Stimulated activated CD4-positive, alpha-beta T cell treated with anti-CD3 and anti-CD28 coated beads, Interleukin-15, amount 100 ng/mL, for 24 hours (primary cell): Measurements from ENCODE around the gene CMPK2.
A peak's percentile ranks its signal among the peaks of the same experiment; 100 is the strongest.

Source experiments
- DNase-seq: peaks from one replicate; pipeline ENCODE4 v3.0.0-alpha.2; 2020

The CMPK2 gene

GRCh38 chr2:6838673-6839319, 26.9 kb downstream of the CMPK2 start:
- DNase-seq: no peak

- no peak for DNase-seq
Measured at GRCh38 chr2:6835467-6835866, 30.2 kb downstream of the CMPK2 start.

- no peak for DNase-seq
Measured at GRCh38 chr2:6834163-6834562, 31.5 kb downstream of the CMPK2 start.

- DNase-seq: no peak
Measured at GRCh38 chr2:6833300-6833604, 32.5 kb downstream of the CMPK2 start.

GRCh38 chr2:6832596-6833299, 33.0 kb downstream of the CMPK2 start:
- DNase-seq: no peak

- DNase-seq: no peak
Measured at GRCh38 chr2:6831229-6831628, 34.5 kb downstream of the CMPK2 start.

GRCh38 chr2:6828299-6828584, 37.5 kb downstream of the CMPK2 start:
- DNase-seq: no peak

GRCh38 chr2:6827566-6828298, 38.0 kb downstream of the CMPK2 start:
- no peak for DNase-seq

- peak; percentile 71 for DNase-seq
Measured at GRCh38 chr2:6826081-6826913, 39.4 kb downstream of the CMPK2 start.

- DNase-seq: no peak
Measured at GRCh38 chr2:6824962-6825361, 40.7 kb downstream of the CMPK2 start.

GRCh38 chr2:6823111-6823510, 42.6 kb downstream of the CMPK2 start:
- no peak for DNase-seq

GRCh38 chr2:6822406-6822805, 43.3 kb downstream of the CMPK2 start:
- no peak for DNase-seq

- DNase-seq: no peak
Measured at GRCh38 chr2:6820903-6821584, 44.7 kb downstream of the CMPK2 start.

- no peak for DNase-seq
Measured at GRCh38 chr2:6820236-6820635, 45.5 kb downstream of the CMPK2 start.

GRCh38 chr2:6819668-6820067, 46.0 kb downstream of the CMPK2 start:
- DNase-seq: no peak

- DNase-seq: no peak
Measured at GRCh38 chr2:6818012-6818411, 47.7 kb downstream of the CMPK2 start.

GRCh38 chr2:6814869-6815268, 50.8 kb downstream of the CMPK2 start:
- DNase-seq: no peak

- no peak for DNase-seq
Measured at GRCh38 chr2:6814312-6814711, 51.4 kb downstream of the CMPK2 start.

GRCh38 chr2:6813573-6813972, 52.1 kb downstream of the CMPK2 start:
- DNase-seq: no peak

GRCh38 chr2:6812857-6813530, 52.7 kb downstream of the CMPK2 start:
- DNase-seq: no peak

GRCh38 chr2:6810961-6811360, 54.7 kb downstream of the CMPK2 start:
- DNase-seq: no peak

GRCh38 chr2:6808426-6808825, 57.3 kb downstream of the CMPK2 start:
- DNase-seq: no peak
